IPS DF 6.9 (cell line): ENCODE data around the gene CCNA2.

Experiments
- DNase-seq: peaks from one replicate; pipeline ENCODE4 v3.0.0-alpha.2; 2013; ENCODE audit warnings: low read depth, low spot score
- H3K27ac ChIP-seq: one replicate; pipeline ENCODE4 v1.5.1; 2013; ENCODE audit warnings: low read length, control low read depth
- H3K27me3 ChIP-seq: 2 replicates; pipeline ENCODE4 v1.6.1; 2013; ENCODE audit warnings: mild to moderate bottlenecking, low read length; ENCODE audit not compliant: control insufficient read depth, insufficient read depth
- H3K36me3 ChIP-seq: 2 replicates; pipeline ENCODE4 v1.6.1; 2013; ENCODE audit warnings: low read length; ENCODE audit not compliant: control insufficient read depth, insufficient read depth
- H3K4me1 ChIP-seq: 2 replicates; pipeline ENCODE4 v1.6.1; 2013; ENCODE audit warnings: low read length; ENCODE audit not compliant: control insufficient read depth, insufficient read depth
- H3K4me3 ChIP-seq: 2 replicates; pipeline ENCODE4 v1.5.1; 2013; ENCODE audit warnings: mild to moderate bottlenecking, low read length
- H3K9me3 ChIP-seq: 2 replicates; pipeline ENCODE4 v1.6.1; 2013; ENCODE audit warnings: low read length, inconsistent platforms; ENCODE audit not compliant: control insufficient read depth, insufficient read depth
- WGBS: extraction: QIAGEN DNeasy Blood & Tissue Kit; methylation state at CpG from one replicate; pipeline ENCODE4 v1.1.7; 2013; ENCODE audit warnings: mixed read lengths, missing lambda C conversion rate; ENCODE audit not compliant: insufficient read length, insufficient coverage; 5-methylcytosine and 5-hydroxymethylcytosine counted together

CCNA2 gene

GRCh38 chr4:121823505-121824170, at the start of gene CCNA2:
Gene CCNA2 (minus strand): TSS chr4:121823883. CDS start chr4:121823628, 255 bp downstream.
- no CpG with 5 or more reads among the region's 63 CpGs for WGBS
- peak; percentile 96 for DNase-seq
- Histone ChIP-seq H3K27me3 (no peaks in the 10 kb centered on the region), H3K9me3 (no peaks in the 10 kb centered on the region), H3K36me3 (peaks cover 12% of the 10 kb centered on the region; the same call in 1 of the 2 replicates), H3K4me3 (peak within 1 kb of the TSS; percentile 66), H3K27ac (no peak within 1 kb of the TSS), H3K4me1 (no peaks in the 10 kb centered on the region)

DNA sequence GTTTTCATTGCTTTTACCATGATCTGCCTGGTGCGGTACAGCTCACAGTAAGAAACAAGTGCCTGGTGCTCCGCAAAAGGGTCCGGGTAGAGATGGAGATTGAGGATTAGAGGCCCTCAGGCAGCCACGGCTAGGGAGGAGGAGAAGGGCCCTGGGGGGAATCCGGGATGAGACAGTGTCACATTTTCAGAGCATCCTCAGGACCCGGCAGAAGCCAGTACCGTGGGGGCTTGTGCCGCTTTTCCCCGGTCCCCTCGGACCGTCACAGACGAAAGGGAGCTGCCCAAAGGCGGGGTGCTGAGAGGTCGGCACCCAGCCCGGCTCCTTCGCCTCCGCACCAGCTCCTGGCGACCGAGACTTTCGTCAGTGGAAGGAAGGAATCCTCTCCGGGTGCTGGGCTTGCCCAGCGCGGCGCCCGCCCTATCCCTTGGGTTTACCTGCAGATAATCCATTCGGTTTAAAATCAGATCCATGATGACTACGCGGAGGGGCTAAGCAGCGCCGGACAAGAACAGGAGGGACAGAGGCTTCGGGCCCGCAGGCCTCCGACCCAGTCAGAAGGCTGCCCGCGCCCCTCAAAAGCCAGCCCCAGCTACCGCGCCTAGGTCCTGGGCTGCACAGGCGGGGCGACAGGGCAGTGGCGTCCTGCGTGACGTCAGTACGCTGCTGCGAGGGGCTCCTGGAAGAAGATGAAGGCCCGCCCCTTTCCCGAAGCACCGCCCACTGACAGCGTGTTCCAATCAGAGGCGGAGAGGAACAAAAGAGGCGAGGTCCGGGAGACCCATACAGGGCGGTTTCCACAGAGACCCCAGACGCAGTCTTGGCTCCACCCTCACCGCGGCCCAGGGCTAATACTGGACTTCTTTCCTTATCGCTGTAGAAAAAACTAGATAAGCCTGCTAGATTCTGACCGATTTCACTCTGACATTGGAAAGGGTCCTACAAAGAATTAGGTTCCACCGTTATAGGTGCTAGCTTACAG, 46.4 kb upstream of the CCNA2 start, which contains the start of gene BBS7:
Gene BBS7 (minus strand): TSS at position 634 of the 982 bp plus-strand sequence. CDS start 161 bp downstream, at position 473.
- Histone ChIP-seq H3K9me3 (no peaks in the 10 kb centered on the region), H3K36me3 (no peaks in the 10 kb centered on the region), H3K4me3 (peak within 1 kb of the TSS; percentile 72; the same call in 1 of the 2 replicates), H3K27me3 (no peaks in the 10 kb centered on the region), H3K4me1 (no peaks in the 10 kb centered on the region), H3K27ac (no peak within 1 kb of the TSS)
- DNase-seq, result peak; percentile 96
- WGBS, result no CpG with 5 or more reads among the region's 58 CpGs

GRCh38 chr4:121863799-121864198, 40.1 kb upstream of the CCNA2 start:
- no peaks in the 10 kb centered on the region for H3K27me3 ChIP-seq
- no peak overlapping the region for H3K4me3 ChIP-seq
- no peaks in the 10 kb centered on the region for H3K9me3 ChIP-seq
- H3K27ac ChIP-seq, result no peak overlapping the region
- H3K4me1 ChIP-seq, result no peaks in the 10 kb centered on the region
- H3K36me3 ChIP-seq, result no peaks in the 10 kb centered on the region; the same call in 1 of the 2 replicates
- WGBS, result no CpG with 5 or more reads among the region's 7 CpGs
- DNase-seq, result no peak

DNA sequence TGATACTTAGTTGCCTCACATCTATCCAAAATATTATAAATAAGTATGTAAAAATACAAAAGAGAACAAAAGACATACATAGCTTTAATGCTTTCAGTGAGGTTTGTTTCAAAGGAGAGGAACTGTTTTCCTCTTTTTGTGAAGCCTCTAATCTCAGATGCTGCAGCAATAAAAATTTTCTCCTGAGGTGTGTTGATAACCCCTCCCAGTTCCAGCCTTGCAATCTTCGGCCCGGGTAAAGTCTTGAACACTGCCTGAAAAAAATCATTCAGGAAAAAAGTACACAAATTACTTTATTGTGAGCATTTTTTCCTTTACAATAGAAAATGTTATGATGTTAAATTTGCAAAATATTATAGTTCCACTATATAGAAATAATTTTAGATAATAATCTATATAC, 37.7 kb upstream of the CCNA2 start:
- Histone ChIP-seq H3K9me3 (no peaks in the 10 kb centered on the region), H3K4me3 (no peak overlapping the region), H3K27ac (no peak overlapping the region), H3K27me3 (no peaks in the 10 kb centered on the region), H3K36me3 (no peaks in the 10 kb centered on the region; the same call in 1 of the 2 replicates), H3K4me1 (no peaks in the 10 kb centered on the region)
- WGBS, result no CpG with 5 or more reads among the region's 2 CpGs
- DNase-seq, result no peak

DNA sequence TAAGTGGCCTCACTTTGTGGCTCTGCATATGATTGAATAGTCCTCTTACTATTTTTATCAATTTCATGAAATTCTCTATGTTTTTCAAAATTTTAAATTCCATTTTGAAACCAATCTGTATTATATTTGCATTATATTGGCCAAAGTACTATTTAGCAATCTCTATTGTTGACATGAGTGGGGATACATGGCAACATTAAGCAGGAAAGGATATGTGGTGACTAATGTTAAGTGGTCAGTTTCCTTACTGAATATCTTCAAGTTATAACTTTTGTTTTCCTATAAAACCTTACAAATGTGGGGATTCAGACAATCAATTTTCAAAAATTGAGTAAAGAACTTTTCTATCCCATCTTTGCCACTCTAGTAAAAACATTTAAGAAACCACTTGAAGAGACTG, 36.4 kb upstream of the CCNA2 start:
- Histone ChIP-seq H3K4me3 (no peak overlapping the region), H3K4me1 (no peaks in the 10 kb centered on the region), H3K36me3 (no peaks in the 10 kb centered on the region; the same call in 1 of the 2 replicates), H3K27me3 (no peaks in the 10 kb centered on the region), H3K27ac (no peak overlapping the region), H3K9me3 (no peaks in the 10 kb centered on the region)
- no peak for DNase-seq

GRCh38 chr4:121851354-121851753, 27.7 kb upstream of the CCNA2 start:
- H3K27ac ChIP-seq, result no peak overlapping the region
- no CpG with 5 or more reads among the region's 1 CpG for WGBS
- H3K27me3 ChIP-seq, result no peaks in the 10 kb centered on the region
- H3K36me3 ChIP-seq, result no peaks in the 10 kb centered on the region
- no peaks in the 10 kb centered on the region for H3K9me3 ChIP-seq
- H3K4me1 ChIP-seq, result no peaks in the 10 kb centered on the region
- no peak overlapping the region for H3K4me3 ChIP-seq
- DNase-seq, result no peak

DNA sequence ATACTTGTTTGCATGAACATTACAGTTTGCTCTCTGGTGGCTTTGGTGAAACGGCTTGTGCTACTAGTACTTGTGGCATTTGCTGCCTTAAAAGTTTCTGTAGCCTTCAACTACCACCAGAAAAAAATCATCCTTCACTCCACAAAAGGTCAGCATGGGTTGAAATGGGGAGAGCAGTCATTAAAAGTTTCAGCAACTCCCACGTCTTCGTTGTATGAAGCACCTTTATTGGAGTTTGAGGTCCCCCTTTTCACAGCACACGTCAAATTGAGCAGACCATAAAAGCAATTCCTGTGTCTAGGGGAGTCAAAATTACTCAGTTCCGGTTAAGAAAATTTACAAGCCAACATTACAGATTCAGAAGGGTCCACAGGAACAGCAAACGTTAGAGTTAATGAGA, 23.0 kb upstream of the CCNA2 start:
- DNase-seq, result no peak
- no peaks in the 10 kb centered on the region for H3K27me3 ChIP-seq
- WGBS, result no CpG with 5 or more reads among the region's 6 CpGs
- no peak overlapping the region for H3K27ac ChIP-seq
- H3K4me1 ChIP-seq, result no peaks in the 10 kb centered on the region
- no peak overlapping the region for H3K4me3 ChIP-seq
- H3K36me3 ChIP-seq, result no peaks in the 10 kb centered on the region
- H3K9me3 ChIP-seq, result no peaks in the 10 kb centered on the region

- no peak for DNase-seq
- Histone ChIP-seq H3K27me3 (no peaks in the 10 kb centered on the region), H3K4me3 (no peak overlapping the region), H3K9me3 (no peaks in the 10 kb centered on the region), H3K27ac (no peak overlapping the region), H3K4me1 (no peaks in the 10 kb centered on the region), H3K36me3 (no peaks in the 10 kb centered on the region)
- no CpG with 5 or more reads among the region's 4 CpGs for WGBS
Observed at GRCh38 chr4:121842862-121843261, 19.2 kb upstream of the CCNA2 start.

- no peak for DNase-seq
- no peaks in the 10 kb centered on the region for H3K36me3 ChIP-seq
- no peaks in the 10 kb centered on the region for H3K4me1 ChIP-seq
Observed at GRCh38 chr4:121838136-121838535, 14.5 kb upstream of the CCNA2 start.

GRCh38 chr4:121829511-121829910, 5.8 kb upstream of the CCNA2 start:
- WGBS, result no CpG with 5 or more reads among the region's 5 CpGs

More at GRCh38 chr4:121838136-121838535, 14.5 kb upstream of the CCNA2 start:
- Histone ChIP-seq H3K27me3 (no peaks in the 10 kb centered on the region), H3K4me3 (no peak overlapping the region), H3K27ac (no peak overlapping the region), H3K9me3 (no peaks in the 10 kb centered on the region)

More at GRCh38 chr4:121829511-121829910, 5.8 kb upstream of the CCNA2 start:
- Histone ChIP-seq H3K36me3 (no peaks in the 10 kb centered on the region), H3K9me3 (no peaks in the 10 kb centered on the region), H3K27me3 (no peaks in the 10 kb centered on the region), H3K4me3 (no peak overlapping the region), H3K27ac (no peak overlapping the region), H3K4me1 (no peaks in the 10 kb centered on the region)
- no peak for DNase-seq
